ENCODE data around the gene METTL26.

GRCh38 chr16:645852-646678 lies 10.0 kb upstream of the METTL26 start:
- TF ChIP-seq CTCF (IDR thresholded peaks at IDR 0.05) (no peak), POLR2A (IDR thresholded peaks at IDR 0.05) (no peak)
